Activated CD8-positive, alpha-beta memory T cell treated with anti-CD3 and anti-CD28 coated beads for 48 hours (primary cell): Measurements from ENCODE around the gene PRKCI.
"Not testable (repeated sequence)": the region's sequence is repeated elsewhere in the genome, so short reads cannot be mapped to it uniquely, and the experiment has no call there.

ENCODE experiments used
- DNase-seq, 3 experiments: peaks; one replicate each; pipeline ENCODE4 v3.0.0-alpha.2; 2020; ENCODE audit warnings: low read depth in 2 of 3, low spot score in 2 of 3

PRKCI gene

DNA sequence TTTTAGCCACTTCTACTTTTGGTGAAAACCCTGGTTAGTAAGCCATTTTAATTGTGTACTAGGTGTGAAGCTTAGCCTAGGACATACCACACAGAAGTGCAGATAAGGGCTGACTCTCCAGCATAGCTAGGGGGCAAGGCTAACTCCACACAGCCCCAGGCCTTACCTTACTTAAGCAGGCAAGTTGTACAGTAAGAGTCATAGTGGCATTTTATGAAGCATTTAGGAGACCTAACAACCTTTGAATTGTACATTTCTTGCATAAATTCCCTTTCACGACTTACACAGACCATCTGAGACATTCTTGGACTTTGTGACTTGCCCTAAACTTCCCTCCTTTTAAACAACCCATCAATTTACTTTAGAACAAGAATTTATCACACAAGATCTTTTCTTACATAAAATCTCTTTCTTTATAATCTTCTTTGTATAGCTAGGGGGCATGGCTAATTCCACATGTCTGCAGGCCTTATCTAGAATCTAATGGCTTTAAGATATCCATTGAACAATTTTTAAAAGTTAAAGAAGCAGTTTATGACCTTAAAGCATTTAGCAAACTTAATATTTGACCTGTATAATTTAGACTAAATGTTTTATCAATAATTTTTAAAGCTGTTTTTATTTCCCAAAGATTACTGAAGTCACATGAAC lies 116.6 kb downstream of the PRKCI start:
- no peak for DNase-seq

GRCh38 chr3:170342273-170342672 lies 120.0 kb downstream of the PRKCI start:
- not testable (repeated sequence) for DNase-seq

- not testable (repeated sequence) for DNase-seq
Observed at GRCh38 chr3:170343859-170344258, 121.6 kb downstream of the PRKCI start.

- no peak for DNase-seq
Observed at GRCh38 chr3:170344971-170345370, 122.7 kb downstream of the PRKCI start.

- DNase-seq = no peak
Observed at GRCh38 chr3:170346481-170347392, 124.5 kb downstream of the PRKCI start.

DNA sequence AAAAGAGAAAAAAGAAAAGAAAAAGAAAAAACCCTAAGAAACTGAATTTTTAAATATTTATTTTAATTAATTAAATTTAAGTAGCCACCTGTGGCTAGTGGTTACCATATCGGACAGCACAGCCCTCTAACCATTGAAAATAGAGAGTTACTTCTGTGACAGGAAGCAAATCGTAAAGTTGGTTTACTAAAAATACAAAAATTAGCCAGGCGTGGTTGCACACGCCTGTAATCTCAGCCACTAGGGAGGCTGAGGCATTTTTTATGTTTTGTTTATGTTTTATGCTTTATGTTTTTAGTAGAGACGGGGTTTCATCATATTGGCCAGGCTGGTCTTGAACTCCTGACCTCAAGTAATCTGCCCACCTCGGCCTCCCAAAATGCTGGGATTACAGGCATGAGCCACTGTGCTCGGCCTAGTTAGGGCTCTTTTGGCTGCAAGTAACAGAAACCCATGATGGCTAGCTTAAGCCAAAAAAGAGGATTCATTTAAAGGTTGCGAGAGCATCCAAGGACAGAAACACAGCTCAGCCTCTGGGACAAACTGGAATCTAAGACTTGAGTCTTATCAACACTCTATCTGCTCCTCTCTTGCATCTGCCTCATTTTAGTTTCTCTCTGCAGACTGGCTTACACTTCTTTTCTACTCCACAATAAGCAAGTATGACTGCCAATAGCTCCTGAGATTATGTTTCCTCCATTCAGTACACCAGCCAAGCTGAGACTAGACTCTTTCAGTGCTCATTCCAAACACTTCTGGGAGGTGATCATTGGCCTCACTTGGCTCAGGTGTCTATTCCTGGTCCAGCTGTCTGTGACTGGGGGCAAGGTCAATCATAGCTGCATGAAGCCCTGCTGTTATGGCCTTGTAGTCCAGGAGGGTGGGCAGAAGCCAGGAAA lies 128.5 kb downstream of the PRKCI start:
- no peak for DNase-seq

DNA sequence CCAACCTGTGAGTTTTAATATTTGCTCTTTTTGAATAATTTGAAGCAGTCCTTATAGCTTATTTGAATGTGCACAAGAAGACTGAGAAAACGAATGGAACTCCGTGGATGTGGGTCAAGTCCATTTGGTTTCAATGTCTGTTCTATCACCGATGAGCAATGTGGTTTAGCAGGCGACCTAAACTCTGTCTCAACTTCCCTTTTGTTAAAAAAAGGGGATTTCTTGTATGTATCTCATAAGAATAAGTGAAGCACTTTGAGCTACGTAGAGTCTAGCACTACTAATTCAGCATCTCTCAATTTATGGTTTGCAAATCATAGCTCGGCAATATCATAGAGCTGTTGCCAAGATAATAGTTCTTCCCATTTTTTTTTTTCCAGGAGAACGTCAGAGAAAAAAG lies 130.7 kb downstream of the PRKCI start:
- no peak for DNase-seq

DNA sequence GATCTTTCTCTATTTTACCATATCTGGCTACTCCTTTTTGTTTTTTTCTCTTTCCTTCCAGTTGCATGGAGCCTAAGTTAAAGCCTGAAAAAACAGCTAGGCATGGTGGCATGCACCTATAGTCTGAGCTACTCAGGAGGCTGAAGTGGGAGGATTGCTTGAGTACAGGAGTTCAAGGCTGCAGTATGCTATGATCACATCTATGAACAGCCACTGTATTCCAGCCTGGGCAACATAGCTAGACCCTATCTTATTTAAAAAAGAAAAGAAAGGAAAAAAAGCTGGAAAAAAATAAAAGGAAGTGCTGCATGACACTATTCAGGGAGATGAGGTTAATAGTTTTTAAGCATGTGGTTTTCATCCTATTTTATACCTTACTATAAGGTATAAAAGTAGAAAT lies 131.3 kb downstream of the PRKCI start:
- no peak for DNase-seq

DNA sequence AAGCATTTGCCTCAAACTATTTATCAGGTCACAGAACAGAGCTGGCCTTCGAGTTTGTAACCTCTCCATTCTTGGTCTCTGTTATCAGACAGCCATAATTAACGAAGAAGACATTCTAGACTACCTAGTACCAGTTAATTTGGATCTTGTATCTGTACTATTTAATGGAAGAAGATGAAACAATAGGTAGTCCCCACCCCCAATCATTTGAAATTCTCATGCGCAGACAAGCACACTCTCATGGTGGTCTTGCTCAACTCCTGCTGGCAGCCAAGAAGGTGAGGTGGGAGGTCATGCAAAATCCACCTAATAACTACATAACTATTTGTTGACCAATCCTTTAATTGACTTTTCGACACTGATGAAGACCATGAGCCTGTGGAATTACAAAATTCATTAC lies 132.5 kb downstream of the PRKCI start:
- DNase-seq = no peak
